Astrocyte of the hippocampus (primary cell): ENCODE measurements around the gene FLII.
"Not testable (repeated sequence)": the region's sequence is repeated elsewhere in the genome, so short reads cannot be mapped to it uniquely, and the experiment has no call there.

Source experiments
- DNase-seq: peaks from one replicate; pipeline ENCODE4 v3.0.0; 2011; ENCODE audit warnings: low read depth, low spot score

The FLII gene

GRCh38 chr17:18224053-18224386, 34.5 kb downstream of the FLII start:
- DNase-seq = no peak

- peak; percentile 70 for DNase-seq
Observed at GRCh38 chr17:18218756-18219415, 39.7 kb downstream of the FLII start.

- peak; percentile 81 for DNase-seq
Observed at GRCh38 chr17:18217412-18218015, 41.0 kb downstream of the FLII start.

- DNase-seq = not testable (repeated sequence)
Observed at GRCh38 chr17:18216906-18217305, 41.6 kb downstream of the FLII start.

- DNase-seq = no peak
Observed at GRCh38 chr17:18213666-18214270, 44.8 kb downstream of the FLII start.

DNA sequence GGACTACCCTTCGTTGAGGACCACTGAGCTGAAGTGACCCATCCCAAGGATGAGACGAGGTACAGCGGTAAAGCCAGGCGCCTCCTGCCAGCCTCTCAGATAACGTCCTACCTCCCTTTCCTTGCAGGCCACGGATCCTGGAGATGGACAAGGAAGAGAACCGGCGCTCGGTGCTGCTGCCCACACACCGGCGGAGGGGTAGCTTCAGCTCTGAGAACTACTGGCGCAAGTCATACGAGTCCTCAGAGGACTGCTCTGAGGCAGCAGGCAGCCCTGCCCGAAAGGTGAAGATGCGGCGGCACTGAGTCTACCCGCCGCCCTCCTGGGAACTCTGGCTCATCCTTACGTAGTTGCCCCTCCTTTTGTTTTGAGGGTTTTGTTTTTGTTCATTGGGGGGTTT, 50.4 kb downstream of the FLII start:
- no peak for DNase-seq

GRCh38 chr17:18206962-18207361, 51.6 kb downstream of the FLII start:
- no peak for DNase-seq

DNA sequence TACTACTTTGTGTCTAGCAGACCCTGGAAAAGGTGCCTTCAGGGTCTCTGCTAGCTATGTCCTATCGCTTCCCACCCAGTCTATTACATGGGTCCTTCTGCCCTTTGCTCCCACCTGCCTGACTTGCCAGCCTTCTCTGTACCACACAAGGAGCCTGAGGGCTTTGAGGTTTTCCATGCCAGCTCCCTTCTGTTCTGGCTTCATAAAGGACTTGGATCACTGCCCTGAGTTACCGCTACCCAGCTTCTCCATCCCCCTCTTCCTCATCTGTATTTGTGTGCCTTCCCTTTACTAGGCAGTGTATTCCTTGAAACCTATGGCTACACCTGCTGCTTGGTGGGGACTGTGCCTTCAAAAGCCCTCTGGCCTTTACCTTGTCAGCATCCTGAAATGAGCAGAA, 52.7 kb downstream of the FLII start:
- peak; percentile 29 for DNase-seq

- DNase-seq = no peak
Observed at GRCh38 chr17:18203308-18203707, 55.2 kb downstream of the FLII start.

GRCh38 chr17:18201108-18201507, 57.4 kb downstream of the FLII start:
- DNase-seq = no peak

GRCh38 chr17:18198530-18198929, 60.0 kb downstream of the FLII start:
- no peak for DNase-seq

- no peak for DNase-seq
Observed at GRCh38 chr17:18197535-18198194, 60.9 kb downstream of the FLII start.

- DNase-seq = no peak
Observed at GRCh38 chr17:18195246-18195645, 63.3 kb downstream of the FLII start.
